HG03103 (cell line): ENCODE results near the gene MRPL48.
"Not testable (repeated sequence)": the region's sequence is repeated elsewhere in the genome, so short reads cannot be mapped to it uniquely, and the experiment has no call there.

Experiments used
- ATAC-seq: cut with Tn5 transposase; IDR thresholded peaks from one replicate; pipeline ENCODE4 v1.9.1; 2021; ENCODE audit warnings: low read depth; ENCODE audit not compliant: unreplicated experiment

MRPL48 gene

GRCh38 chr11:73770811-73771210 is 16.9 kb upstream of the MRPL48 start:
- not testable (repeated sequence) for ATAC-seq

GRCh38 chr11:73779084-73779902 is 8.4 kb upstream of the MRPL48 start:
- peak; percentile 96 for ATAC-seq

- no peak for ATAC-seq
Observed at GRCh38 chr11:73781303-73781702, 6.4 kb upstream of the MRPL48 start.

GRCh38 chr11:73783483-73784020 is 4.1 kb upstream of the MRPL48 start:
- ATAC-seq: no peak

GRCh38 chr11:73784080-73784634 is 3.5 kb upstream of the MRPL48 start:
- ATAC-seq: no peak

- ATAC-seq: no peak
Observed at GRCh38 chr11:73784734-73785133, 2.9 kb upstream of the MRPL48 start.

GRCh38 chr11:73785467-73785866 is 2.2 kb upstream of the MRPL48 start:
- ATAC-seq: not testable (repeated sequence)

GRCh38 chr11:73787051-73787642 is 527 bp upstream of the MRPL48 start:
- ATAC-seq: no peak

GRCh38 chr11:73789279-73789670 is 1.6 kb downstream of the MRPL48 start:
- ATAC-seq: no peak

- no peak for ATAC-seq
Observed at GRCh38 chr11:73792584-73792983, 4.9 kb downstream of the MRPL48 start.

GRCh38 chr11:73795925-73796632 is 8.4 kb downstream of the MRPL48 start:
- ATAC-seq: no peak

- no peak for ATAC-seq
Observed at GRCh38 chr11:73797457-73797856, 9.8 kb downstream of the MRPL48 start.

- no peak for ATAC-seq
Observed at GRCh38 chr11:73800276-73800806, 12.7 kb downstream of the MRPL48 start.

GRCh38 chr11:73801136-73801535 is 13.5 kb downstream of the MRPL48 start:
- ATAC-seq: no peak

GRCh38 chr11:73804712-73805111 is 17.0 kb downstream of the MRPL48 start:
- no peak for ATAC-seq

- no peak for ATAC-seq
Observed at GRCh38 chr11:73808052-73808451, 20.4 kb downstream of the MRPL48 start.

GRCh38 chr11:73810637-73811036 is 23.0 kb downstream of the MRPL48 start:
- no peak for ATAC-seq

GRCh38 chr11:73812234-73812633 is 24.6 kb downstream of the MRPL48 start:
- ATAC-seq: no peak

- ATAC-seq: no peak
Observed at GRCh38 chr11:73814812-73815211, 27.1 kb downstream of the MRPL48 start.

- ATAC-seq: no peak
Observed at GRCh38 chr11:73818846-73819245, 31.2 kb downstream of the MRPL48 start.

GRCh38 chr11:73830261-73830660 is 42.6 kb downstream of the MRPL48 start:
- ATAC-seq: no peak
